IPS-15b (cell line): ENCODE results near the gene IL17C.
A peak's percentile ranks its signal among the peaks of the same experiment; 100 is the strongest.

Experiments used
- H3K27me3 ChIP-seq: one replicate; pipeline ENCODE4 v1.6.1; 2013; ENCODE audit warnings: low read length; ENCODE audit not compliant: control insufficient read depth, insufficient read depth
- H3K36me3 ChIP-seq: one replicate; pipeline ENCODE4 v1.6.1; 2013; ENCODE audit warnings: low read length; ENCODE audit not compliant: control insufficient read depth, insufficient read depth
- H3K4me1 ChIP-seq: one replicate; pipeline ENCODE4 v1.6.1; 2013; ENCODE audit warnings: mild to moderate bottlenecking, low read length; ENCODE audit not compliant: control insufficient read depth, insufficient read depth
- H3K4me3 ChIP-seq: one replicate; pipeline ENCODE4 v1.5.1; 2013; ENCODE audit warnings: low read depth, low read length
- H3K9ac ChIP-seq: one replicate; pipeline ENCODE4 v1.6.1; 2013; ENCODE audit warnings: low read depth, mild to moderate bottlenecking, low read length
- H3K9me3 ChIP-seq: one replicate; pipeline ENCODE4 v1.6.1; 2013; ENCODE audit warnings: mild to moderate bottlenecking, low read length; ENCODE audit not compliant: control insufficient read depth, insufficient read depth

Gene IL17C

GRCh38 chr16:88640039-88640495, 1.7 kb downstream of the IL17C start:
- H3K4me3 ChIP-seq, result no peak overlapping the region
- H3K9me3 ChIP-seq, result no peaks in the 10 kb centered on the region
- H3K9ac ChIP-seq, result no peak overlapping the region
- no peaks in the 10 kb centered on the region for H3K27me3 ChIP-seq
- peaks cover 4% of the 10 kb centered on the region for H3K4me1 ChIP-seq
- H3K36me3 ChIP-seq, result peaks cover 9% of the 10 kb centered on the region

- H3K36me3 ChIP-seq, result peaks cover 11% of the 10 kb centered on the region
- H3K27me3 ChIP-seq, result no peaks in the 10 kb centered on the region
- H3K4me3 ChIP-seq, result no peak overlapping the region
- H3K9ac ChIP-seq, result no peak overlapping the region
- H3K4me1 ChIP-seq, result peaks cover 4% of the 10 kb centered on the region
- H3K9me3 ChIP-seq, result no peaks in the 10 kb centered on the region
These were observed 2.3 kb downstream of the IL17C start for GRCh38 chr16:88640498-88641247.

GRCh38 chr16:88642881-88643643, 4.7 kb downstream of the IL17C start:
- no peaks in the 10 kb centered on the region for H3K27me3 ChIP-seq
- peaks cover 11% of the 10 kb centered on the region for H3K36me3 ChIP-seq
- H3K9ac ChIP-seq, result no peak overlapping the region
- peaks cover 4% of the 10 kb centered on the region for H3K4me1 ChIP-seq
- no peaks in the 10 kb centered on the region for H3K9me3 ChIP-seq
- no peak overlapping the region for H3K4me3 ChIP-seq

- Histone ChIP-seq H3K9me3 (no peaks in the 10 kb centered on the region), H3K27me3 (no peaks in the 10 kb centered on the region), H3K4me1 (peaks cover 2% of the 10 kb centered on the region), H3K36me3 (peaks cover 11% of the 10 kb centered on the region), H3K4me3 (no peak overlapping the region), H3K9ac (no peak overlapping the region)
These were observed 5.2 kb downstream of the IL17C start for GRCh38 chr16:88643644-88643932.

GRCh38 chr16:88645455-88645854, 7.1 kb downstream of the IL17C start:
- Histone ChIP-seq H3K9me3 (no peaks in the 10 kb centered on the region), H3K27me3 (no peaks in the 10 kb centered on the region), H3K4me1 (no peaks in the 10 kb centered on the region), H3K9ac (no peak overlapping the region), H3K4me3 (no peak overlapping the region), H3K36me3 (peaks cover 11% of the 10 kb centered on the region)

GRCh38 chr16:88645941-88646340, 7.6 kb downstream of the IL17C start:
- no peak overlapping the region for H3K9ac ChIP-seq
- H3K4me3 ChIP-seq, result no peak overlapping the region
- no peaks in the 10 kb centered on the region for H3K4me1 ChIP-seq
- peaks cover 11% of the 10 kb centered on the region for H3K36me3 ChIP-seq
- no peaks in the 10 kb centered on the region for H3K27me3 ChIP-seq
- H3K9me3 ChIP-seq, result no peaks in the 10 kb centered on the region

GRCh38 chr16:88646345-88647034, 8.1 kb downstream of the IL17C start:
- Histone ChIP-seq H3K4me3 (no peak overlapping the region), H3K36me3 (peaks cover 11% of the 10 kb centered on the region), H3K9ac (no peak overlapping the region), H3K9me3 (no peaks in the 10 kb centered on the region), H3K4me1 (peaks cover 4% of the 10 kb centered on the region), H3K27me3 (no peaks in the 10 kb centered on the region)

GRCh38 chr16:88647178-88648070, 9.1 kb downstream of the IL17C start:
- Histone ChIP-seq H3K36me3 (peaks cover 16% of the 10 kb centered on the region), H3K4me1 (peaks cover 4% of the 10 kb centered on the region)

GRCh38 chr16:88649195-88649923, 11.0 kb downstream of the IL17C start:
- H3K4me3 ChIP-seq, result peak overlapping the region; percentile 88
- no peaks in the 10 kb centered on the region for H3K9me3 ChIP-seq
- peaks cover 15% of the 10 kb centered on the region for H3K36me3 ChIP-seq
- H3K9ac ChIP-seq, result no peak overlapping the region
- H3K27me3 ChIP-seq, result no peaks in the 10 kb centered on the region
- H3K4me1 ChIP-seq, result peaks cover 4% of the 10 kb centered on the region

More at GRCh38 chr16:88647178-88648070, 9.1 kb downstream of the IL17C start:
- H3K9ac ChIP-seq, result no peak overlapping the region
- H3K27me3 ChIP-seq, result no peaks in the 10 kb centered on the region
- H3K4me3 ChIP-seq, result no peak overlapping the region
- no peaks in the 10 kb centered on the region for H3K9me3 ChIP-seq

GRCh38 chr16:88649924-88650748, 11.8 kb downstream of the IL17C start:
- no peaks in the 10 kb centered on the region for H3K9me3 ChIP-seq
- peaks cover 20% of the 10 kb centered on the region for H3K36me3 ChIP-seq
- peaks cover 4% of the 10 kb centered on the region for H3K4me1 ChIP-seq
- no peaks in the 10 kb centered on the region for H3K27me3 ChIP-seq
- H3K9ac ChIP-seq, result peak overlapping the region; percentile 91
- peak overlapping the region; percentile 88 for H3K4me3 ChIP-seq
